Endothelial cell of umbilical vein (primary cell): ENCODE results near the gene MYO1H. TPM values are rescaled to one million over a fixed set of nuclear protein-coding genes. Genes with fewer than 3 reads are reported as not detected.

ENCODE experiments used
- BruUV-seq: library from RNA; stranded (reverse); fragments of 400-500 nt; replicated peaks from 2 replicates; lab custom pipeline; 2021; lab: Mats Ljungman, UMichigan
- CTCF ChIA-PET: fragments of 300-600, 350-600 bp; sonication (Branson Sonifier 250); formaldehyde crosslinking; loops from one replicate; lab custom pipeline; 2021; ENCODE audit warnings: antibody characterized with exemption, inconsistent platforms; lab: Charles Lee
- POLR2A ChIA-PET: fragments of 300-600, 350-600 bp; sonication (Branson Sonifier 250); formaldehyde crosslinking; loops from one replicate; lab custom pipeline; 2021; ENCODE audit warnings: antibody characterized with exemption, inconsistent platforms; lab: Charles Lee
- DNase-seq: peaks from one replicate; pipeline ENCODE4 v3.0.0-alpha.2; 2011; ENCODE audit warnings: low read depth, low spot score
- FAIRE-seq: peaks from 2 replicates; lab custom pipeline; 2011; peaks lifted over from hg19 to GRCh38; lab: Jason Lieb, UNC
- H2AFZ ChIP-seq: 2 replicates; pipeline ENCODE4 v1.6.0; 2012; ENCODE audit warnings: low read depth, low read length, control low read depth, inconsistent platforms
- H3K27ac ChIP-seq: 2 replicates; pipeline ENCODE4 v1.5.1; 2011; ENCODE audit warnings: low read depth, mild to moderate bottlenecking, control low read depth, low read length, moderate library complexity; ENCODE audit not compliant: insufficient read depth
- H3K27me3 ChIP-seq, 2 experiments: 2 replicates each; pipeline versions ENCODE4 v1.6.0 to v1.6.1; 2011; ENCODE audit warnings: low read length in 2 of 2, mixed read lengths in 1 of 2; ENCODE audit not compliant: control insufficient read depth in 2 of 2, insufficient read depth in 2 of 2
- H3K36me3 ChIP-seq, 2 experiments: 2 replicates in 1 of 2; 3 replicates in 1 of 2; pipeline ENCODE4 v1.5.1; 2011; ENCODE audit warnings: low read length in 2 of 2, mild to moderate bottlenecking in 1 of 2, moderate library complexity in 1 of 2; ENCODE audit not compliant: control insufficient read depth in 2 of 2, insufficient read depth in 2 of 2; ENCODE audit errors: extremely low read depth in 1 of 2
- H3K4me1 ChIP-seq: 3 replicates; pipeline ENCODE4 v1.5.1; 2011; ENCODE audit warnings: mild to moderate bottlenecking, low read length; ENCODE audit not compliant: control insufficient read depth, insufficient read depth; ENCODE audit errors: extremely low read depth
- H3K4me2 ChIP-seq: 2 replicates; pipeline ENCODE4 v1.6.1; 2011; ENCODE audit warnings: low read length, control low read depth, mixed read lengths; ENCODE audit not compliant: insufficient read depth
- H3K4me3 ChIP-seq, 3 experiments: fragments of 200-600 bp in 1 of 3; sonication (generic), shearing (Covaris generic) in 1 of 3; replicated peaks in 1 of 3; 2 replicates each; pipeline ENCODE4 v1.5.1; 2011 to 2016; ENCODE audit warnings: control low read depth in 3 of 3, low read length in 3 of 3, mild to moderate bottlenecking in 2 of 3, inconsistent platforms in 1 of 3, low read depth in 1 of 3, moderate library complexity in 1 of 3; ENCODE audit not compliant: insufficient read depth in 1 of 3
- H3K79me2 ChIP-seq: 2 replicates; pipeline ENCODE4 v1.6.0; 2012; ENCODE audit warnings: low read length, inconsistent platforms; ENCODE audit not compliant: control insufficient read depth, insufficient read depth
- H3K9ac ChIP-seq: replicated peaks from 2 replicates; pipeline ENCODE3; 2011; ENCODE audit warnings: low read length, control low read depth; ENCODE audit not compliant: insufficient read depth; ENCODE audit errors: extremely low read depth
- H3K9me1 ChIP-seq: replicated peaks from 3 replicates; pipeline ENCODE4 v1.6.0; 2011; ENCODE audit warnings: mild to moderate bottlenecking, low read length; ENCODE audit not compliant: control insufficient read depth, insufficient read depth; ENCODE audit errors: extremely low read depth
- H3K9me3 ChIP-seq: replicated peaks from 2 replicates; pipeline ENCODE4 v1.5.1; 2012; ENCODE audit warnings: low read length, inconsistent platforms; ENCODE audit not compliant: control insufficient read depth, insufficient read depth
- H4K20me1 ChIP-seq: replicated peaks from 2 replicates; pipeline ENCODE3; 2011; ENCODE audit warnings: mild to moderate bottlenecking, low read length; ENCODE audit not compliant: control insufficient read depth, insufficient read depth; ENCODE audit errors: extremely low read depth
- CTCF ChIP-seq, 2 donors: IDR thresholded peaks; 1 replicate in 1 of 2; 2 replicates in 1 of 2; pipeline ENCODE4 v1.5.1; 2011; ENCODE audit warnings: low read length in 2 of 2, mild to moderate bottlenecking in 2 of 2, moderate library complexity in 2 of 2, control low read depth in 1 of 2, inconsistent platforms in 1 of 2, low read depth in 1 of 2; ENCODE audit not compliant: insufficient read depth in 1 of 2; ENCODE audit errors: extremely low read depth in 1 of 2
- EZH2 ChIP-seq: IDR thresholded peaks from 2 replicates; pipeline ENCODE4 v1.6.1; 2012; ENCODE audit warnings: borderline replicate concordance, low read depth, mild to moderate bottlenecking, moderate library complexity, low read length, inconsistent platforms; ENCODE audit not compliant: severe bottlenecking
- FOS ChIP-seq: IDR thresholded peaks from 2 replicates; pipeline ENCODE4 v1.6.1; 2011; ENCODE audit warnings: mild to moderate bottlenecking, low read length, moderate library complexity, borderline replicate concordance; ENCODE audit not compliant: insufficient read depth
- GATA2 ChIP-seq: IDR thresholded peaks from 2 replicates; pipeline ENCODE4 v1.7.0; 2011; ENCODE audit warnings: low read depth, mild to moderate bottlenecking, moderate library complexity, mixed read lengths, low read length; ENCODE audit not compliant: insufficient read length, insufficient read depth
- JUN ChIP-seq: IDR thresholded peaks from 2 replicates; pipeline ENCODE4 v1.6.1; 2011; ENCODE audit warnings: borderline replicate concordance, low read depth; ENCODE audit not compliant: insufficient read length, insufficient read depth
- MAX ChIP-seq: IDR thresholded peaks from 2 replicates; pipeline ENCODE4 v1.6.1; 2011; ENCODE audit not compliant: insufficient read depth, insufficient read length
- MYC ChIP-seq: IDR thresholded peaks from one replicate; pipeline ENCODE4 v1.6.1; 2011; ENCODE audit warnings: mild to moderate bottlenecking, low read depth, low read length
- POLR2A ChIP-seq: IDR thresholded peaks from 2 replicates; pipeline ENCODE4 v1.6.1; 2012; ENCODE audit warnings: low read depth, mild to moderate bottlenecking, control low read depth, low read length
- POLR2AphosphoS5 ChIP-seq: IDR thresholded peaks from 2 replicates; pipeline ENCODE4 v1.6.1; 2012; ENCODE audit warnings: low read depth, mild to moderate bottlenecking, control low read depth, low read length, moderate library complexity; ENCODE audit not compliant: insufficient read depth
- dilution Hi-C: fragments of 300-500 bp; cut with MboI; formaldehyde crosslinking; loops from one replicate; pipeline ENCODE4 v1.15.0; 2019; ENCODE audit warnings: low sequenced_read_pairs; ENCODE audit not compliant: extremely low pct_ligation_motif_present
- intact Hi-C: fragments of 100-400 bp; cut with micrococcal nuclease; formaldehyde crosslinking; loops from one replicate; pipeline ENCODE4 v1.10.0; 2022
- polyA plus RNA-seq, 4 experiments: library from polyadenylated mRNA; depleted of rRNA in 3 of 4; stranded (reverse) in 3 of 4; unstranded in 1 of 4; fragments of >200 nt; gene quantifications; 2 replicates each; pipeline versions ENCODE4 v1.2.1 to v1.2.3, GENCODE V29; 2011 to 2012; ENCODE audit warnings: missing spikeins in 1 of 4
- total RNA-seq: library from RNA; stranded (reverse); gene quantifications from 2 replicates; pipeline ENCODE4 v1.2.3, GENCODE V29; 2021

Gene MYO1H
- total and polyA plus RNA-seq, 2 donors (not counting 3 experiments of a cell fraction or from before 2014, with no cell fraction given): not detected

GRCh38 chr12:109477185-109477962 is 129.7 kb downstream of the MYO1H start, which contains the start of the genes KCTD10 and UBE3B:
TSS of gene KCTD10 (minus strand) at chr12:109477300. CDS start at chr12:109477262, 38 bp downstream.
TSS of gene UBE3B (plus strand) at chr12:109477634. CDS start at chr12:109483552, 5,918 bp downstream.
- intact Hi-C loops: loop anchor here (1.0 to 5.0 kb wide), 3 partner anchors 14 to 95 kb away; partner anchors contain the start of genes MMAB and MVK
- Histone ChIP-seq H2AFZ (peak within 1 kb of the TSS; percentile 98), H3K4me3 (peak within 1 kb of the TSS; percentile 91 to 97 (median 92)), H3K36me3 (peaks cover 0 to 2% of the 10 kb centered on the region in 2 experiments), H3K9me3 (no peaks in the 10 kb centered on the region), H3K79me2 (peaks cover 66% of the 10 kb centered on the region), H3K9me1 (no peaks in the 10 kb centered on the region), H4K20me1 (no peaks in the 10 kb centered on the region), H3K4me2 (peak within 1 kb of the TSS; percentile 93), H3K9ac (peak within 1 kb of the TSS; percentile 98), H3K27me3 (no peaks in the 10 kb centered on the region), H3K27ac (peak within 1 kb of the TSS; percentile 98), H3K4me1 (peaks cover 19% of the 10 kb centered on the region)
- TF ChIP-seq POLR2A (peak; percentile 79), GATA2 (no peak), POLR2AphosphoS5 (peak; percentile 54)
- ChIA-PET POLR2A (interaction anchor here (0.7 to 1.4 kb wide), 5 partner anchors 11 to 45 kb away, joined by 3 to 11 read pairs (median 3); no protein-coding TSS in a partner anchor), CTCF (interaction anchor here (0.6 to 10.1 kb wide), 7 partner anchors 14 to 1256 kb away, joined by 3 to 91 read pairs (median 6); no protein-coding TSS in a partner anchor)
- DNase-seq (peak; percentile 86), FAIRE-seq (peak; percentile 85)
- BruUV-seq: no TSS peak
- dilution Hi-C loops: no loop called here

- Histone ChIP-seq H2AFZ (peak overlapping the region; percentile 98), H4K20me1 (no peaks in the 10 kb centered on the region), H3K27me3 (no peaks in the 10 kb centered on the region), H3K9me3 (no peaks in the 10 kb centered on the region), H3K36me3 (no peaks in the 10 kb centered on the region), H3K79me2 (peaks cover 60% of the 10 kb centered on the region), H3K4me1 (peaks cover 19% of the 10 kb centered on the region), H3K9ac (peak overlapping the region; percentile 98), H3K27ac (peak overlapping the region; percentile 98), H3K9me1 (no peaks in the 10 kb centered on the region), H3K4me2 (peak overlapping the region; percentile 93), H3K4me3 (peak overlapping the region; percentile 91 to 97 (median 92))
- TF ChIP-seq JUN (no peak), POLR2A (no peak), MAX (no peak), POLR2AphosphoS5 (no peak), GATA2 (no peak), FOS (no peak), CTCF (IDR thresholded peaks at IDR 0.05; ENCODE audit: extremely low read depth in 1 of 2, insufficient read depth in 1 of 2, low read depth in 1 of 2, low read length in 2 of 2) (no peak), MYC (no peak), EZH2 (no peak)
- intact Hi-C loops (loop anchor here (1.0 to 5.0 kb wide), 3 partner anchors 15 to 94 kb away; partner anchors contain the start of genes MMAB and MVK), dilution Hi-C loops (no loop called here)
- DNase-seq: no peak
- TSS peak; percentile 73 for BruUV-seq
- FAIRE-seq: no peak
- ChIA-PET CTCF (interaction anchor here (0.9 to 10.1 kb wide), 4 partner anchors 25 to 50 kb away, joined by 3 to 91 read pairs (median 30); no protein-coding TSS in a partner anchor), POLR2A (interaction anchor here (0.8 kb wide), 1 partner anchor 17 kb away, joined by 3 read pairs; no protein-coding TSS in a partner anchor)
Observed at GRCh38 chr12:109477963-109478315, 130.2 kb downstream of the MYO1H start.
